A549 (cell line): ENCODE data around the gene POLA1.

Experiments used
- BHLHE40 ChIP-seq: IDR thresholded peaks from 2 replicates; pipeline ENCODE4 v1.6.1; 2012; ENCODE audit warnings: low read depth, low read length, inconsistent platforms
- CEBPB ChIP-seq, 2 experiments: fragments of >200 bp in 1 of 2; sonication (Bioruptor Twin) in 1 of 2; formaldehyde crosslinking in 1 of 2; IDR thresholded peaks; 2 replicates each; pipeline ENCODE4 v1.6.1; 2012 to 2016
- CHD4 ChIP-seq: fragments of 200-600 bp; sonication (generic); IDR thresholded peaks from 2 replicates; pipeline ENCODE4 v1.6.1; 2016; ENCODE audit warnings: antibody characterized with exemption, mild to moderate bottlenecking, borderline replicate concordance
- CTCF ChIP-seq: fragments of >200 bp; sonication (Bioruptor Twin); formaldehyde crosslinking; IDR thresholded peaks from 3 replicates; pipeline ENCODE4 v1.5.1; 2016
- EP300 ChIP-seq, 2 experiments: fragments of >200 bp; sonication (Bioruptor Twin); formaldehyde crosslinking; IDR thresholded peaks; 2 replicates in 1 of 2; 3 replicates in 1 of 2; pipeline ENCODE4 v1.6.1; 2016 to 2017
- FOSL2 ChIP-seq, 2 experiments: fragments of 450-650 bp in 1 of 2; fragments of >200 bp in 1 of 2; sonication (Bioruptor Twin) in 1 of 2; formaldehyde crosslinking; IDR thresholded peaks; 2 replicates each; pipeline versions ENCODE4 v1.5.0 to v1.6.1; 2016 to 2020; ENCODE audit warnings: mild to moderate bottlenecking in 1 of 2, moderate library complexity in 1 of 2
- JUN ChIP-seq, 2 experiments: fragments of >200 bp; sonication (Bioruptor Twin); formaldehyde crosslinking; IDR thresholded peaks; 2 replicates in 1 of 2; 3 replicates in 1 of 2; pipeline ENCODE4 v1.6.1; 2016 to 2017
- KDM5A ChIP-seq: fragments of 200-600 bp; sonication (generic); IDR thresholded peaks from 2 replicates; pipeline ENCODE4 v1.6.1; 2016; ENCODE audit warnings: antibody characterized with exemption, mild to moderate bottlenecking
- POLR2A ChIP-seq: IDR thresholded peaks from 2 replicates; pipeline ENCODE4 v1.6.1; 2012; ENCODE audit warnings: mild to moderate bottlenecking, low read length
- RAD21 ChIP-seq, 2 experiments: fragments of >200 bp in 1 of 2; sonication (Bioruptor Twin) in 1 of 2; formaldehyde crosslinking in 1 of 2; IDR thresholded peaks in 1 of 2; conservative IDR thresholded peaks in 1 of 2; 2 replicates in 1 of 2; 3 replicates in 1 of 2; pipeline ENCODE4 v1.6.1; 2012 to 2018; ENCODE audit warnings: inconsistent platforms in 1 of 2

- TF ChIP-seq POLR2A, result no peak
- TF ChIP-seq FOSL2 (IDR thresholded peaks at IDR 0.05), result no peak
- no peak for TF ChIP-seq FOSL2 (CRISPR knock-in tag; IDR thresholded peaks at IDR 0.05)
- TF ChIP-seq JUN (IDR thresholded peaks at IDR 0.05), result no peak
- TF ChIP-seq EP300 (IDR thresholded peaks at IDR 0.05), result no peak
- no peak for TF ChIP-seq RAD21 (conservative IDR thresholded peaks at IDR 0.05 in 1 of 2, IDR thresholded peaks at IDR 0.05 in 1 of 2)
- TF ChIP-seq CTCF, result no peak
- no peak for TF ChIP-seq BHLHE40
- TF ChIP-seq KDM5A, result no peak
- no peak for TF ChIP-seq CEBPB (IDR thresholded peaks at IDR 0.05)
- no peak for TF ChIP-seq CHD4
These were observed 300.2 kb downstream of the POLA1 start for GRCh38 chrX:24993879-24994278.
